ENCODE measurements around the gene RALY. TPM values are rescaled to one million over a fixed set of nuclear protein-coding genes. Genes with fewer than 3 reads are reported as not detected.

RALY gene
- polyA plus RNA-seq, 2 of the 4 experiments (the other 2 are of a cell fraction) = 63.4 to 102 TPM

- TF ChIP-seq CBX8 (IDR thresholded peaks at IDR 0.05) = no peak
- no peak for TF ChIP-seq HMGXB4 (CRISPR knock-in tag; IDR thresholded peaks at IDR 0.05; ENCODE audit: borderline replicate concordance)
- no peak for TF ChIP-seq POLR2AphosphoS2 (conservative IDR thresholded peaks at IDR 0.05; ENCODE audit: low read length)
Measured at GRCh38 chr20:34090645-34091044, 96.9 kb downstream of the RALY start (continued).

GRCh38 chr20:34091637-34092200 lies 98.0 kb downstream of the RALY start:
- Histone ChIP-seq H3K4me2 (no peak overlapping the region), H3K4me1 (no peaks in the 10 kb centered on the region), H3K27ac (no peak overlapping the region), H3K4me3 (no peak overlapping the region), H3K9me3 (no peaks in the 10 kb centered on the region)
- ChIA-PET POLR2A (interaction anchor here (0.6 to 1.2 kb wide), 3 partner anchors 9 to 17 kb away, joined by 3 to 5 read pairs (median 3); no protein-coding TSS in a partner anchor), CTCF (interaction anchor here (0.6 kb wide), 1 partner anchor 24 kb away, joined by 3 read pairs; no protein-coding TSS in a partner anchor)
- DNase-seq (ENCODE audit: low read depth in 1 of 2, low spot score in 1 of 2) (no peak), ATAC-seq (no peak), FAIRE-seq (no peak)
- TF ChIP-seq NR3C1 (IDR thresholded peaks at IDR 0.05) (no peak), TP53 (CRISPR knock-in tag; IDR thresholded peaks at IDR 0.05) (no peak), MAZ (IDR thresholded peaks at IDR 0.05; ENCODE audit: borderline replicate concordance, low read depth, low read length) (no peak), SREBF2 (IDR thresholded peaks at IDR 0.05) (no peak), KDM5A (IDR thresholded peaks at IDR 0.05) (no peak), ZSCAN20 (CRISPR knock-in tag; IDR thresholded peaks at IDR 0.05) (no peak), HMGXB4 (CRISPR knock-in tag; IDR thresholded peaks at IDR 0.05; ENCODE audit: borderline replicate concordance) (no peak), BCL3 (IDR thresholded peaks at IDR 0.05) (no peak), EHF (CRISPR knock-in tag; IDR thresholded peaks at IDR 0.05) (no peak), USF2 (IDR thresholded peaks at IDR 0.05) (no peak), CEBPB (IDR thresholded peaks at IDR 0.05) (no peak), SMC3 (IDR thresholded peaks at IDR 0.05) (no peak), KDM1A (IDR thresholded peaks at IDR 0.05; ENCODE audit: low read depth) (no peak), JUN (IDR thresholded peaks at IDR 0.05) (no peak), HEYL (CRISPR knock-in tag; IDR thresholded peaks at IDR 0.05) (no peak), ATOH8 (CRISPR knock-in tag; IDR thresholded peaks at IDR 0.05; ENCODE audit: low read depth) (no peak), RNF2 (IDR thresholded peaks at IDR 0.05; ENCODE audit: borderline replicate concordance, low read depth) (no peak), POLR2A (IDR thresholded peaks at IDR 0.05; ENCODE audit: low read length) (no peak), HOXA7 (CRISPR knock-in tag; IDR thresholded peaks at IDR 0.05) (no peak)
- WGBS (ENCODE audit: missing lambda C conversion rate) = 94% methylated on average over 6 of the region's 6 CpGs
